K562 (cell line): ENCODE measurements around the gene TFAP2A. TPM values are rescaled to one million over a fixed set of nuclear protein-coding genes. Genes with fewer than 3 reads are reported as not detected.

Source experiments
- microRNA-seq: library from miRNA; unstranded; fragments of <30 nt; microRNA quantifications from one replicate; pipeline ENCODE4, GENCODE V29; 2018; ENCODE audit warnings: borderline microRNAs expressed
- polyA plus RNA-seq, 8 experiments: library from polyadenylated mRNA; depleted of rRNA in 4 of 8; stranded (reverse) in 5 of 8; unstranded in 3 of 8; fragments of >200 nt; fragmentation: Nextera tagmentation in 2 of 8; fragmentation: Illumina TruSeq in 1 of 8; extraction: Ambion mirVana in 2 of 8; extraction: Trizol in 1 of 8; gene quantifications; 2 replicates each; pipeline versions ENCODE4 v1.2.1 to v1.2.3, GENCODE V29; 2011 to 2014; ENCODE audit warnings: inconsistent platforms in 1 of 8, missing spikeins in 1 of 8
- small RNA-seq: library from RNA; depleted of rRNA; stranded (forward); fragments of <200 nt; gene quantifications from one replicate; pipeline ENCODE3, GENCODE V24; 2014
- total RNA-seq, 7 experiments: library from RNA; depleted of rRNA in 6 of 7; stranded (reverse); fragments of >200 nt in 6 of 7; fragmentation: Illumina TruSeq in 2 of 7; extraction: Trizol in 2 of 7; gene quantifications; 2 replicates each; pipeline versions ENCODE4 v1.2.1 to v1.2.3, GENCODE V29; 2011 to 2021; ENCODE audit warnings: low replicate concordance in 1 of 7

TFAP2A gene
- total and polyA plus RNA-seq, 9 of the 15 experiments (the other 6 are each of a cell fraction or from before 2014, with no cell fraction given): 0.14 to 0.53 (median 0.19) TPM; not detected in 1

Small RNA genes within 50 kb of the gene (microRNA-seq; reads per million reads assigned to microRNA genes)
- not detected for gene MIR5689

Small RNA genes within 50 kb of the gene (small RNA-seq; reads per million reads assigned to genes)
- not detected for gene MIR5689

Other genes with a start within 250 kb of the TFAP2A start
- gene GCNT2, start 106.3 kb upstream of the TFAP2A start, total RNA-seq (2014; rRNA removed): 1.0 and 1.3 TPM in 2 replicates
- gene GCNT2, start 106.3 kb upstream of the TFAP2A start, total RNA-seq (2014; rRNA removed; fragmentation: Illumina TruSeq; extraction: Trizol): 2.0 and 2.2 TPM in 2 replicates
- 1.7 and 2.6 TPM in 2 replicates for gene GCNT2, start 106.3 kb upstream of the TFAP2A start, total RNA-seq (2015; rRNA removed; fragmentation: Illumina TruSeq; extraction: Trizol)
- 1.3 and 1.8 TPM in 2 replicates for gene GCNT2, start 106.3 kb upstream of the TFAP2A start, total RNA-seq (2021)
- gene GCNT2, start 106.3 kb upstream of the TFAP2A start, polyA plus RNA-seq (2011; rRNA removed): 0.54 and 0.78 TPM in 2 replicates
- gene GCNT2, start 106.3 kb upstream of the TFAP2A start, polyA plus RNA-seq (2014; fragmentation: Illumina TruSeq; extraction: Trizol): 1.4 and 1.6 TPM in 2 replicates
- gene GCNT2, start 106.3 kb upstream of the TFAP2A start, polyA plus RNA-seq (2014; fragmentation: Nextera tagmentation; extraction: Ambion mirVana): 1 to 10 TPM; 1.1 to 1.4 TPM
- 1.4 and 1.9 TPM in 2 replicates for gene GCNT2, start 106.3 kb upstream of the TFAP2A start, polyA plus RNA-seq (2014; rRNA removed)